Trophoblast cell (in vitro differentiated cells and primary cell): ENCODE results near the gene THAP4.
"Not testable (repeated sequence)": the region's sequence is repeated elsewhere in the genome, so short reads cannot be mapped to it uniquely, and the experiment has no call there.

Experiments used
- DNase-seq, 2 donors: peaks; one replicate each; pipeline ENCODE4 v3.0.0-alpha.2; 2016
- H2AFZ ChIP-seq: 2 replicates; pipeline ENCODE4 v1.6.1; 2013; ENCODE audit warnings: low read length, moderate library complexity, mild to moderate bottlenecking; ENCODE audit not compliant: insufficient read depth, poor library complexity
- H2AK5ac ChIP-seq: 2 replicates; pipeline ENCODE4 v1.6.1; 2013; ENCODE audit warnings: mild to moderate bottlenecking, low read length
- H2BK120ac ChIP-seq: 2 replicates; pipeline ENCODE4 v1.6.1; 2013; ENCODE audit warnings: low read length, mild to moderate bottlenecking, moderate library complexity; ENCODE audit not compliant: insufficient read depth, poor library complexity
- H2BK12ac ChIP-seq: 2 replicates; pipeline ENCODE4 v1.6.1; 2013; ENCODE audit warnings: mild to moderate bottlenecking, low read length, moderate library complexity
- H2BK5ac ChIP-seq: 2 replicates; pipeline ENCODE4 v1.6.1; 2013; ENCODE audit warnings: low read length, low read depth, moderate library complexity, mild to moderate bottlenecking; ENCODE audit not compliant: poor library complexity
- H3K14ac ChIP-seq: 2 replicates; pipeline ENCODE4 v1.6.1; 2013; ENCODE audit warnings: mild to moderate bottlenecking, low read length
- H3K18ac ChIP-seq: 2 replicates; pipeline ENCODE4 v1.6.1; 2013; ENCODE audit warnings: mild to moderate bottlenecking, low read length
- H3K23ac ChIP-seq: 2 replicates; pipeline ENCODE4 v1.6.1; 2013; ENCODE audit warnings: low read length
- H3K27ac ChIP-seq: 2 replicates; pipeline ENCODE4 v1.5.1; 2013; ENCODE audit warnings: low read depth, mild to moderate bottlenecking, inconsistent platforms, low read length, moderate library complexity
- H3K27me3 ChIP-seq: 2 replicates; pipeline ENCODE4 v1.6.1; 2013; ENCODE audit warnings: inconsistent platforms, mild to moderate bottlenecking, low read length, moderate library complexity; ENCODE audit not compliant: insufficient read depth
- H3K36me3 ChIP-seq, 2 experiments: 1 replicate in 1 of 2; 2 replicates in 1 of 2; pipeline ENCODE4 v1.6.1; 2013; ENCODE audit warnings: low read length in 2 of 2, mild to moderate bottlenecking in 2 of 2, moderate library complexity in 1 of 2; ENCODE audit not compliant: insufficient read depth in 2 of 2, control insufficient read depth in 1 of 2
- H3K4ac ChIP-seq: 2 replicates; pipeline ENCODE4 v1.6.1; 2013; ENCODE audit warnings: low read depth, mild to moderate bottlenecking, low read length, moderate library complexity
- H3K4me1 ChIP-seq, 2 experiments: 1 replicate in 1 of 2; 2 replicates in 1 of 2; pipeline ENCODE4 v1.6.1; 2013; ENCODE audit warnings: low read length in 2 of 2, mild to moderate bottlenecking in 2 of 2, moderate library complexity in 1 of 2; ENCODE audit not compliant: insufficient read depth in 2 of 2, control insufficient read depth in 1 of 2
- H3K4me2 ChIP-seq: 2 replicates; pipeline ENCODE4 v1.6.1; 2013; ENCODE audit warnings: inconsistent platforms, mild to moderate bottlenecking, low read length, moderate library complexity
- H3K4me3 ChIP-seq: 2 replicates; pipeline ENCODE4 v1.5.1; 2013; ENCODE audit warnings: mild to moderate bottlenecking, low read depth, low read length, inconsistent platforms
- H3K79me1 ChIP-seq: one replicate; pipeline ENCODE4 v1.6.1; 2013; ENCODE audit warnings: low read length
- H3K79me2 ChIP-seq: 2 replicates; pipeline ENCODE4 v1.6.1; 2013; ENCODE audit warnings: low read length, mild to moderate bottlenecking; ENCODE audit not compliant: control insufficient read depth, insufficient read depth, poor library complexity
- H3K9ac ChIP-seq: 2 replicates; pipeline ENCODE4 v1.6.1; 2013; ENCODE audit warnings: mild to moderate bottlenecking, low read length
- H3K9me3 ChIP-seq: 2 replicates; pipeline ENCODE4 v1.6.1; 2013; ENCODE audit warnings: low read depth, mild to moderate bottlenecking, control low read depth, inconsistent platforms, low read length; ENCODE audit not compliant: insufficient read depth
- H4K12ac ChIP-seq: 2 replicates; pipeline ENCODE4 v1.6.1; 2013; ENCODE audit warnings: low read depth, mild to moderate bottlenecking, low read length, moderate library complexity
- H4K8ac ChIP-seq: 2 replicates; pipeline ENCODE4 v1.6.1; 2013; ENCODE audit warnings: low read depth, mild to moderate bottlenecking, low read length, moderate library complexity
- H4K91ac ChIP-seq: one replicate; pipeline ENCODE4 v1.6.1; 2013; ENCODE audit warnings: low read depth, mild to moderate bottlenecking, low read length, moderate library complexity
- WGBS: extraction: QIAGEN DNeasy Blood & Tissue Kit; methylation state at CpG from one replicate; pipeline ENCODE4 v1.1.7; 2013; ENCODE audit warnings: missing lambda C conversion rate; ENCODE audit not compliant: insufficient read length, insufficient coverage; ENCODE audit errors: extremely low coverage; 5-methylcytosine and 5-hydroxymethylcytosine counted together

Gene THAP4

GRCh38 chr2:241575624-241576292 lies 61.2 kb downstream of the THAP4 start:
- Histone ChIP-seq H3K14ac (no peak overlapping the region), H4K8ac (no peak overlapping the region), H3K9ac (no peak overlapping the region), H3K36me3 (peaks cover 26 to 31% of the 10 kb centered on the region in 2 experiments), H3K79me2 (no peaks in the 10 kb centered on the region), H2BK12ac (no peak overlapping the region), H4K12ac (no peak overlapping the region), H3K4ac (no peak overlapping the region), H3K9me3 (peaks cover 3% of the 10 kb centered on the region), H3K79me1 (no peaks in the 10 kb centered on the region), H3K27me3 (no peaks in the 10 kb centered on the region), H4K91ac (no peak overlapping the region), H3K4me1 (no peaks in the 10 kb centered on the region), H3K4me2 (no peak overlapping the region), H2BK120ac (no peak overlapping the region), H3K4me3 (no peak overlapping the region), H3K18ac (no peak overlapping the region), H2AK5ac (no peak overlapping the region), H3K23ac (no peak overlapping the region), H2AFZ (no peak overlapping the region), H3K27ac (no peak overlapping the region), H2BK5ac (no peak overlapping the region)
- no peak for DNase-seq
- no CpG with 5 or more reads among the region's 5 CpGs for WGBS

DNA sequence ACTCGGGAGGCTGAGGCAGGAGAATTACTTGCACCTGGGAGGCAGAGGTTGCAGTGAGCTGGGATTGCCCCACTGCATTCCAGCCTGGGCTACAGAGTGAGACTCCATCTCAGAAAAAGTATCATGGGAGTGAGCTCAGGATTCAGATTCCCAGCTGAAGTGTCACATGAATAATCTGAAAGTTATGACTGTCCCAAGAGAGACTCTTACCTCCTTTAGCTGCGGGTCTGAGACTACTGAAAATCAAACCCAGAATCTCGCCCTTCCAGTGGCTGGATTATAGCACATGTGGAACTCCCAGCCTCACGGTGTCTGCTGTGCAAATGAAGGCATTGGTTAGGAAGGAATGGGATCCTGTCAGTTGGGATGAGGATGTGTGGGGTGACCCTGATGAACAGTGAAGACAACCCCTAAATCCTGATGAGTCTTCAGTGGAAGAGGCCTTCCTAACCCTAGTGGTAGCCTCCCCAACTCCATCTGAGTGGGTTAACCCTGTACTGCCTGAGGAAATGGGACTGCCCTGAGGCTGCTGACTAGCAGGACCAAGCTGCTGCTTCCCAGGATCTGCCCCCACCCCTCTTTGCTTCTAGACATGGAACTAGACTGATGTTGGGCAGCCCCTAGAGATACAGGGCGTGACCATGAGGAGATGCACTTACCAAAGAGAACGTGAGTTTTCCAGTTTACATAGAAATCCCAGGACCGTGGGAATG lies 61.9 kb downstream of the THAP4 start:
- Histone ChIP-seq H3K27ac (no peak overlapping the region), H2AFZ (no peak overlapping the region), H2BK5ac (no peak overlapping the region), H3K14ac (no peak overlapping the region), H3K79me2 (no peaks in the 10 kb centered on the region), H4K12ac (no peak overlapping the region), H2BK12ac (no peak overlapping the region), H4K8ac (no peak overlapping the region), H3K79me1 (no peaks in the 10 kb centered on the region), H3K27me3 (no peaks in the 10 kb centered on the region), H3K18ac (no peak overlapping the region), H3K36me3 (peaks cover 26 to 31% of the 10 kb centered on the region in 2 experiments), H4K91ac (no peak overlapping the region), H2AK5ac (no peak overlapping the region), H3K9me3 (peaks cover 3% of the 10 kb centered on the region), H3K4ac (no peak overlapping the region), H3K9ac (no peak overlapping the region), H2BK120ac (no peak overlapping the region), H3K4me1 (peaks cover 0 to under 1% of the 10 kb centered on the region in 2 experiments), H3K4me3 (no peak overlapping the region), H3K23ac (no peak overlapping the region), H3K4me2 (no peak overlapping the region)
- no CpG with 5 or more reads among the region's 7 CpGs for WGBS
- DNase-seq = peak; percentile 79 to 92

GRCh38 chr2:241573741-241574140 lies 63.2 kb downstream of the THAP4 start:
- no peak for DNase-seq
- H3K4me2 ChIP-seq = no peak overlapping the region
- H3K9ac ChIP-seq = no peak overlapping the region
- no CpG with 5 or more reads among the region's 12 CpGs for WGBS
- no peak overlapping the region for H2BK5ac ChIP-seq
- H3K79me2 ChIP-seq = no peaks in the 10 kb centered on the region
- H3K4me3 ChIP-seq = no peak overlapping the region
- H3K23ac ChIP-seq = no peak overlapping the region
- peaks cover 2% of the 10 kb centered on the region for H3K9me3 ChIP-seq
- H2AK5ac ChIP-seq = no peak overlapping the region
- no peak overlapping the region for H3K27ac ChIP-seq
- no peak overlapping the region for H3K4ac ChIP-seq
- H2BK12ac ChIP-seq = no peak overlapping the region
- no peak overlapping the region for H2BK120ac ChIP-seq
- H3K79me1 ChIP-seq = no peaks in the 10 kb centered on the region
- H3K4me1 ChIP-seq = peaks cover 4 to 7% of the 10 kb centered on the region in 2 experiments
- no peak overlapping the region for H4K91ac ChIP-seq
- no peak overlapping the region for H3K14ac ChIP-seq
- no peaks in the 10 kb centered on the region for H3K27me3 ChIP-seq
- no peak overlapping the region for H4K8ac ChIP-seq
- H3K18ac ChIP-seq = no peak overlapping the region
- peaks cover 33% of the 10 kb centered on the region in 2 experiments for H3K36me3 ChIP-seq
- H4K12ac ChIP-seq = no peak overlapping the region
- H2AFZ ChIP-seq = no peak overlapping the region

DNA sequence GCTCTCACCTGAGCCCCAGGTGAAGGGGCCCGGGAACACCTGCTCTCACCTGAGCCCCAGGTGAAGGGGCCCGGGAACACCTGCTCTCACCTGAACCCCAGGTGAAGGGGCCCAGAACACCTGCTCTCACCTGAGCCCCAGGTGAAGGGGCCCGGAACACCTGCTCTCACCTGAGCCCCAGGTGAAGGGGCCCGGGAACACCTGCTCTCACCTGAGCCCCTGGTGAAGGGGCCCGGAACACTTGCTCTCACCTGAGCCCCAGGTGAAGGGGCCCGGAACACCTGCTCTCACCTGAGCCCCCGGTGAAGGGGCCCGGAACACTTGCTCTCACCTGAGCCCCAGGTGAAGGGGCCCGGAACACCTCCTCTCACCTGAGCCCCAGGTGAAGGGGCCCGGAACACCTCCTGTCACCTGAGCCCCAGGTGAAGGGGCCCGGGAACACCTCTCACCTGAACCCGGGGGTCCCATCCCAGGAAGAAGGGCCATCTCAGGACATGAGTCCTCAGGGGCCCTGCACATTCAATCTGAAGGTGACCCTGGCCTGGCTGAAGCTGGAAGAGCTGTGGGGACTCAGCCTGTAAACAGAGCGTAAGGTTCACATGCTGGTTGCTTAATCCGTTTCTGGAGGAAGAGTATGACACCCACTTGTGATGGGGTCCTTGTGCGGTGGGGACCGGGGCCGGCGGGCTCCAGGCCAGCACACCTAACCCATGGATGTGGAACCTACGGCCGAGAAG lies 63.9 kb downstream of the THAP4 start:
- no CpG with 5 or more reads among the region's 20 CpGs for WGBS
- H4K91ac ChIP-seq = not testable (repeated sequence)

More for the DNA sequence above, 63.9 kb downstream of the THAP4 start:
- not testable (repeated sequence) for H2BK5ac ChIP-seq, H2BK12ac ChIP-seq, H3K14ac ChIP-seq, DNase-seq, H3K27ac ChIP-seq, H4K12ac ChIP-seq, H3K79me1 ChIP-seq, H3K4ac ChIP-seq, H2BK120ac ChIP-seq, H2AFZ ChIP-seq, H3K79me2 ChIP-seq, H4K8ac ChIP-seq, H3K4me1 ChIP-seq, H2AK5ac ChIP-seq, H3K27me3 ChIP-seq, H3K18ac ChIP-seq, H3K9me3 ChIP-seq, H3K9ac ChIP-seq, H3K4me2 ChIP-seq, H3K23ac ChIP-seq, H3K4me3 ChIP-seq
- H3K36me3 ChIP-seq = peaks cover 33 to 36% of the 10 kb centered on the region in 2 experiments
